H9 (cell line): ENCODE measurements around the gene S100A4. TPM values are rescaled to one million over a fixed set of nuclear protein-coding genes. Genes with fewer than 3 reads are reported as not detected.

Experiments
- DNase-seq: peaks from one replicate; pipeline ENCODE4 v3.0.0-alpha.2; 2017
- H2AFZ ChIP-seq: one replicate; pipeline ENCODE4 v1.6.1; 2013; ENCODE audit warnings: mild to moderate bottlenecking, low read length, control low read depth, moderate library complexity
- H2AK5ac ChIP-seq: 2 replicates; pipeline ENCODE4 v1.6.1; 2013; ENCODE audit warnings: low read length, control low read depth, mixed read lengths; ENCODE audit not compliant: insufficient read length
- H2BK120ac ChIP-seq: one replicate; pipeline ENCODE4 v1.6.1; 2013; ENCODE audit warnings: low read depth, mild to moderate bottlenecking, low read length, control low read depth, inconsistent platforms; ENCODE audit not compliant: poor library complexity, severe bottlenecking
- H2BK12ac ChIP-seq: 2 replicates; pipeline ENCODE4 v1.6.1; 2013; ENCODE audit warnings: low read length, control low read depth, mixed read lengths, low read depth; ENCODE audit not compliant: insufficient read length
- H2BK15ac ChIP-seq: 2 replicates; pipeline ENCODE4 v1.6.1; 2013; ENCODE audit warnings: low read depth, low read length, control low read depth
- H2BK20ac ChIP-seq: one replicate; pipeline ENCODE4 v1.6.1; 2013; ENCODE audit warnings: low read depth, mild to moderate bottlenecking, low read length, control low read depth, inconsistent platforms; ENCODE audit not compliant: poor library complexity, severe bottlenecking
- H2BK5ac ChIP-seq: 2 replicates; pipeline ENCODE4 v1.6.1; 2013; ENCODE audit warnings: low read length, control low read depth, mixed read lengths; ENCODE audit not compliant: insufficient read length
- H3K14ac ChIP-seq: 2 replicates; pipeline ENCODE4 v1.6.1; 2013; ENCODE audit warnings: low read length, control low read depth; ENCODE audit not compliant: insufficient read depth
- H3K18ac ChIP-seq: 2 replicates; pipeline ENCODE4 v1.6.1; 2013; ENCODE audit warnings: low read depth, mild to moderate bottlenecking, mixed read lengths, low read length, control low read depth; ENCODE audit not compliant: insufficient read length
- H3K23ac ChIP-seq: 2 replicates; pipeline ENCODE4 v1.6.1; 2013; ENCODE audit warnings: low read length, control low read depth, mixed read lengths, low read depth; ENCODE audit not compliant: insufficient read length
- H3K23me2 ChIP-seq: 2 replicates; pipeline ENCODE4 v1.6.1; 2013; ENCODE audit warnings: low read depth, mild to moderate bottlenecking, mixed read lengths, low read length, control low read depth; ENCODE audit not compliant: insufficient read length, poor library complexity, severe bottlenecking
- H3K27ac ChIP-seq: 2 replicates; pipeline ENCODE4 v1.5.1; 2013; ENCODE audit warnings: low read length, control low read depth, mixed read lengths, low read depth; ENCODE audit not compliant: insufficient read length
- H3K27me3 ChIP-seq: 2 replicates; pipeline ENCODE4 v1.6.1; 2013; ENCODE audit warnings: low read length, control low read depth, inconsistent platforms; ENCODE audit not compliant: insufficient read depth
- H3K4ac ChIP-seq: 2 replicates; pipeline ENCODE4 v1.6.1; 2013; ENCODE audit warnings: low read depth, mild to moderate bottlenecking, control low read depth, inconsistent platforms, low read length, moderate library complexity
- H3K4me1 ChIP-seq: 2 replicates; pipeline ENCODE4 v1.6.1; 2013; ENCODE audit warnings: low read length, control low read depth, inconsistent platforms; ENCODE audit not compliant: insufficient read depth
- H3K4me2 ChIP-seq: 2 replicates; pipeline ENCODE4 v1.6.1; 2013; ENCODE audit warnings: low read length, control low read depth, mixed read lengths; ENCODE audit not compliant: insufficient read length, insufficient read depth
- H3K56ac ChIP-seq: 2 replicates; pipeline ENCODE4 v1.6.1; 2013; ENCODE audit warnings: low read depth, mild to moderate bottlenecking, mixed read lengths, low read length, control low read depth; ENCODE audit not compliant: insufficient read length
- H3K79me1 ChIP-seq: 2 replicates; pipeline ENCODE4 v1.6.1; 2013; ENCODE audit warnings: low read depth, mild to moderate bottlenecking, moderate library complexity, low read length, control low read depth, inconsistent platforms; ENCODE audit not compliant: insufficient read depth, poor library complexity, severe bottlenecking
- H3K79me2 ChIP-seq: 2 replicates; pipeline ENCODE4 v1.6.1; 2013; ENCODE audit warnings: low read length, control low read depth, inconsistent platforms; ENCODE audit not compliant: insufficient read depth
- H3K9ac ChIP-seq: 2 replicates; pipeline ENCODE4 v1.6.1; 2013; ENCODE audit warnings: low read length, control low read depth, mixed read lengths; ENCODE audit not compliant: insufficient read length; ENCODE audit errors: extremely low read depth
- H3K9me3 ChIP-seq: one replicate; pipeline ENCODE4 v1.6.1; 2013; ENCODE audit warnings: low read depth, low read length, inconsistent platforms; ENCODE audit not compliant: control insufficient read depth
- H3T11ph ChIP-seq: one replicate; pipeline ENCODE4 v1.6.1; 2013; ENCODE audit warnings: mild to moderate bottlenecking, low read length, control low read depth, inconsistent platforms
- H4K20me1 ChIP-seq: one replicate; pipeline ENCODE4 v1.6.1; 2013; ENCODE audit not compliant: control insufficient read depth, insufficient read length, insufficient read depth
- H4K5ac ChIP-seq: 2 replicates; pipeline ENCODE4 v1.6.1; 2013; ENCODE audit warnings: low read depth, mild to moderate bottlenecking, mixed read lengths, low read length, control low read depth; ENCODE audit not compliant: insufficient read length
- H4K8ac ChIP-seq: replicated peaks from 2 replicates; pipeline ENCODE4 v1.6.1; 2013; ENCODE audit warnings: low read length, control low read depth, mixed read lengths, low read depth; ENCODE audit not compliant: insufficient read length
- H4K91ac ChIP-seq: 2 replicates; pipeline ENCODE4 v1.6.1; 2013; ENCODE audit warnings: low read depth, mild to moderate bottlenecking, moderate library complexity, mixed read lengths, low read length, control low read depth; ENCODE audit not compliant: insufficient read length
- H3K27ac Mint-ChIP-seq, 3 experiments: 2 replicates in 2 of 3; 3 replicates in 1 of 3; pipeline ENCODE4 v1.8.0; 2020 to 2021; ENCODE audit warnings: mixed read lengths in 3 of 3, mild to moderate bottlenecking in 1 of 3, moderate library complexity in 1 of 3
- H3K27me3 Mint-ChIP-seq: 2 replicates; pipeline ENCODE4 v1.8.0; 2021; ENCODE audit warnings: low read depth, mild to moderate bottlenecking, moderate library complexity, mixed read lengths
- H3K36me3 Mint-ChIP-seq, 3 experiments: 2 replicates in 2 of 3; 3 replicates in 1 of 3; pipeline ENCODE4 v1.8.0; 2020 to 2021; ENCODE audit warnings: low read depth in 3 of 3, mixed read lengths in 3 of 3; ENCODE audit not compliant: insufficient read depth in 1 of 3
- H3K4me1 Mint-ChIP-seq, 2 experiments: 2 replicates each; pipeline ENCODE4 v1.8.0; 2020; ENCODE audit warnings: mixed read lengths in 2 of 2
- H3K4me3 Mint-ChIP-seq, 2 experiments: 2 replicates in 1 of 2; 3 replicates in 1 of 2; pipeline ENCODE4 v1.8.0; 2020 to 2021; ENCODE audit warnings: mild to moderate bottlenecking in 2 of 2, mixed read lengths in 2 of 2, moderate library complexity in 1 of 2
- H3K9me3 Mint-ChIP-seq, 2 experiments: 2 replicates in 1 of 2; 3 replicates in 1 of 2; pipeline ENCODE4 v1.8.0; 2020; ENCODE audit warnings: mild to moderate bottlenecking in 2 of 2, mixed read lengths in 2 of 2, moderate library complexity in 1 of 2
- CTCF ChIP-seq: fragments of 200-600 bp; sonication (generic); conservative IDR thresholded peaks from 3 replicates; pipeline ENCODE4 v1.8.0; 2021; ENCODE audit warnings: antibody characterized with exemption, mild to moderate bottlenecking
- WGBS: extraction: QIAGEN DNeasy Blood & Tissue Kit; methylation state at CpG from one replicate; pipeline ENCODE4 v1.1.7; 2013; ENCODE audit warnings: missing lambda C conversion rate, low lambda C conversion rate, mixed read lengths; ENCODE audit not compliant: insufficient read length; ENCODE audit errors: extremely low coverage; 5-methylcytosine and 5-hydroxymethylcytosine counted together
- total RNA-seq: library from RNA; stranded (reverse); gene quantifications from 2 replicates; pipeline ENCODE4 v1.2.1, GENCODE V29; 2021

Gene S100A4
- total RNA-seq, 1 experiment from 2014 or later, result 9.0 TPM

GRCh38 chr1:153506831-153507413, 38.7 kb downstream of the S100A4 start:
- Histone ChIP-seq H3K79me1 (no peaks in the 10 kb centered on the region), H4K20me1 (no peaks in the 10 kb centered on the region), H2AFZ (no peak overlapping the region), H3K4me1 (no peaks in the 10 kb centered on the region), H4K8ac (no peak overlapping the region), H3K9ac (no peak overlapping the region), H3K4me2 (no peak overlapping the region), H4K5ac (no peak overlapping the region), H3K18ac (no peak overlapping the region), H3K23ac (no peak overlapping the region), H3K56ac (no peak overlapping the region), H2BK20ac (no peak overlapping the region), H2BK12ac (no peak overlapping the region), H2AK5ac (no peak overlapping the region), H3K14ac (no peak overlapping the region), H2BK120ac (no peak overlapping the region), H2BK15ac (no peak overlapping the region), H3K23me2 (no peaks in the 10 kb centered on the region), H3K4ac (no peak overlapping the region), H3K27ac (no peak overlapping the region), H3K27me3 (no peaks in the 10 kb centered on the region), H4K91ac (no peak overlapping the region), H3K79me2 (no peaks in the 10 kb centered on the region), H3T11ph (no peak overlapping the region), H2BK5ac (no peak overlapping the region), H3K9me3 (no peaks in the 10 kb centered on the region)
- peaks cover 4 to 9% of the 10 kb centered on the region in 2 experiments; a peak in 3 of 4 replicates for H3K4me1 Mint-ChIP-seq
- no CpG with 5 or more reads among the region's 7 CpGs for WGBS
- no peaks in the 10 kb centered on the region for H3K9me3 Mint-ChIP-seq
- no peak overlapping the region; a peak in 1 of 7 replicates for H3K27ac Mint-ChIP-seq
- DNase-seq, result no peak
- no peak for TF ChIP-seq CTCF
- no peaks in the 10 kb centered on the region for H3K36me3 Mint-ChIP-seq
- H3K27me3 Mint-ChIP-seq, result peaks cover 19% of the 10 kb centered on the region
- no peak overlapping the region for H3K4me3 Mint-ChIP-seq
